Measurements from ENCODE around the gene CATSPERE. TPM values are rescaled to one million over a fixed set of nuclear protein-coding genes. Genes with fewer than 3 reads are reported as not detected.
"Not testable (repeated sequence)": the region's sequence is repeated elsewhere in the genome, so short reads cannot be mapped to it uniquely, and the experiment has no call there.

CATSPERE gene
- total RNA-seq, 1 experiment from 2014 or later, result not detected

- DNase-seq (ENCODE audit: low spot score), result no peak
Observed at GRCh38 chr1:244662599-244662998, 201.5 kb downstream of the CATSPERE start.

- DNase-seq (ENCODE audit: low spot score), result no peak
Observed at GRCh38 chr1:244664353-244664752, 203.3 kb downstream of the CATSPERE start.

- DNase-seq (ENCODE audit: low spot score), result peak; percentile 26
Observed at GRCh38 chr1:244665771-244666217, 204.7 kb downstream of the CATSPERE start.

- not testable (repeated sequence) for DNase-seq (ENCODE audit: low spot score)
Observed at GRCh38 chr1:244666672-244667418, 205.8 kb downstream of the CATSPERE start.

- no peak for DNase-seq (ENCODE audit: low spot score)
Observed at GRCh38 chr1:244667797-244668196, 206.7 kb downstream of the CATSPERE start.

GRCh38 chr1:244672946-244673682 is 212.0 kb downstream of the CATSPERE start:
- no peak for DNase-seq (ENCODE audit: low spot score)

- peak; percentile 31 for DNase-seq (ENCODE audit: low spot score)
Observed at GRCh38 chr1:244674446-244674845, 213.4 kb downstream of the CATSPERE start.

- no peak for DNase-seq (ENCODE audit: low spot score)
Observed at GRCh38 chr1:244675167-244675566, 214.1 kb downstream of the CATSPERE start.

- no peak for DNase-seq (ENCODE audit: low spot score)
Observed at GRCh38 chr1:244678697-244679096, 217.6 kb downstream of the CATSPERE start.

GRCh38 chr1:244680667-244681066 is 219.6 kb downstream of the CATSPERE start:
- DNase-seq (ENCODE audit: low spot score), result no peak

- DNase-seq (ENCODE audit: low spot score), result not testable (repeated sequence)
Observed at GRCh38 chr1:244682087-244682486, 221.0 kb downstream of the CATSPERE start.

Other genes starting within 250 kb of the CATSPERE start
- 31.3 and 36.5 TPM in 2 replicates for gene ADSS2, start 9.4 kb upstream of the CATSPERE start, total RNA-seq (2014; rRNA removed; shearing (Covaris generic))
- 52.9 and 57.4 TPM in 2 replicates for gene DESI2, start 191.9 kb downstream of the CATSPERE start, total RNA-seq (2014; rRNA removed; shearing (Covaris generic))